Lower lobe of right lung (tissue), 2 donors: ENCODE data around the gene GIGYF2. TPM values are rescaled to one million over a fixed set of nuclear protein-coding genes. Genes with fewer than 3 reads are reported as not detected.

Experiments used
- ATAC-seq, 2 donors: fragments of 200-7000 bp; cut with Tn5 transposase; one replicate each; pipeline ENCODE4 v1.9.1; 2020 to 2022; ENCODE audit warnings: mild to moderate bottlenecking in 2 of 2, moderate library complexity in 2 of 2
- DNase-seq: peaks from one replicate; pipeline ENCODE4 v3.0.0-alpha.2; 2020
- H3K27ac ChIP-seq: fragments of 200-600 bp; one replicate; pipeline ENCODE4 v1.8.0; 2022
- H3K27me3 ChIP-seq: fragments of 200-600 bp; one replicate; pipeline ENCODE4 v1.8.0; 2022; ENCODE audit warnings: low read depth
- H3K36me3 ChIP-seq: fragments of 200-600 bp; one replicate; pipeline ENCODE4 v1.8.0; 2022; ENCODE audit warnings: mild to moderate bottlenecking
- H3K4me1 ChIP-seq: fragments of 200-600 bp; one replicate; pipeline ENCODE4 v1.8.0; 2022
- H3K4me3 ChIP-seq: fragments of 200-600 bp; one replicate; pipeline ENCODE4 v1.8.0; 2022; ENCODE audit warnings: mild to moderate bottlenecking
- H3K9me3 ChIP-seq: fragments of 200-600 bp; one replicate; pipeline ENCODE4 v1.8.0; 2022
- CTCF ChIP-seq: fragments of 200-600 bp; IDR thresholded peaks from one replicate; pipeline ENCODE4 v1.8.0; 2022; ENCODE audit warnings: antibody characterized with exemption, mild to moderate bottlenecking
- intact Hi-C: fragments of 100-400 bp; cut with DNase I; formaldehyde crosslinking; loops from one replicate; pipeline ENCODE4 v1.11.0; 2022
- total RNA-seq: library from RNA; stranded (reverse); fragmentation: NEBNext Ultra II Directional; extraction: Animal tissue kit (Norgen Biotek cat#: 25700); gene quantifications from one replicate; pipeline ENCODE4 v1.2.1, GENCODE V29; 2021
- donor health status: DM: no; HTN: yes; CAD: no; lungs with severe emphysema.

Gene GIGYF2
- total RNA-seq, 1 donor from 2014 or later = 67.6 TPM

GRCh38 chr2:232876161-232876977 lies 179.2 kb downstream of the GIGYF2 start:
- H3K36me3 ChIP-seq = no peaks in the 10 kb centered on the region
- no peak for TF ChIP-seq CTCF
- peaks cover 7% of the 10 kb centered on the region for H3K4me1 ChIP-seq
- peak; percentile 37 to 57 for ATAC-seq
- intact Hi-C loops = no loop called here
- H3K27ac ChIP-seq = no peak overlapping the region
- peak overlapping the region; percentile 46 for H3K4me3 ChIP-seq
- H3K27me3 ChIP-seq = peaks cover 27% of the 10 kb centered on the region
- no peaks in the 10 kb centered on the region for H3K9me3 ChIP-seq
- no peak for DNase-seq

GRCh38 chr2:232876978-232877441 lies 179.9 kb downstream of the GIGYF2 start:
- Histone ChIP-seq H3K27me3 (peaks cover 27% of the 10 kb centered on the region), H3K36me3 (no peaks in the 10 kb centered on the region), H3K4me3 (peak overlapping the region; percentile 46), H3K27ac (no peak overlapping the region), H3K9me3 (no peaks in the 10 kb centered on the region), H3K4me1 (peaks cover 7% of the 10 kb centered on the region)
- ATAC-seq = no peak
- TF ChIP-seq CTCF = no peak
- DNase-seq = peak; percentile 41
- intact Hi-C loops = no loop called here

DNA sequence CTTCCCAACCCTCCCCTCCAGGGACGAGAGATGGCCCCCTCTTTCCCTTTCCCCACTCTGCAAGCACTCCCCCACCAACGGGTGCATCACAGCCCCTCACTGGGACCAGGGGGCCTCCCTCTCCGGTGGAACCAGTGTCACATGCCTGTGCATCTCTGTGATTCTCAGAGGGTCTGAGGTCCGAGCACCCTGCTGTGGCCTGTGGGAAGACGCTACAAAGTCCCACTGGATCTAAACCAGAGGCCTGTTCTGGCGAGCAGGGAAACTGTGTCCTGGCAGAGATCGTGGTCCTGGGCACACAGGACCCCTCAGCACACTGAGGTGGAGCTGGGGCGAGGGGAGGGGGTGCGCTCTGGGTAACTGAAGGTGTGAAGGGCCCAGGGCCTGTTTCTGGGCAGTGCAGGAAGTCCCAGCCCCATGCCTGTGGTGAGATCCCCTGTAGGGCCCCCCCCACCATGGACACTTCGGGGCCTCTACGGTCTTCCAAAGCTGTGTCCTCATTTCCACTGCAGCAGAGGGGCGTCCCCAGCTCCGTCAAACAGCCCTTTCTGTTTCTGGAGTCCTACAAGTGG lies 180.9 kb downstream of the GIGYF2 start:
- Histone ChIP-seq H3K27me3 (peaks cover 27% of the 10 kb centered on the region), H3K36me3 (no peaks in the 10 kb centered on the region), H3K9me3 (no peaks in the 10 kb centered on the region), H3K4me3 (no peak overlapping the region), H3K4me1 (peaks cover 7% of the 10 kb centered on the region), H3K27ac (no peak overlapping the region)
- intact Hi-C loops = no loop called here
- DNase-seq (peak; percentile 20), ATAC-seq (no peak)
- TF ChIP-seq CTCF = no peak

- no peak overlapping the region for H3K27ac ChIP-seq
- H3K4me3 ChIP-seq = no peak overlapping the region
- ATAC-seq = no peak
- DNase-seq = peak; percentile 22
- no peaks in the 10 kb centered on the region for H3K9me3 ChIP-seq
- H3K4me1 ChIP-seq = peaks cover 7% of the 10 kb centered on the region
- H3K36me3 ChIP-seq = no peaks in the 10 kb centered on the region
- intact Hi-C loops = no loop called here
- no peak for TF ChIP-seq CTCF
- H3K27me3 ChIP-seq = peaks cover 27% of the 10 kb centered on the region
Measured at GRCh38 chr2:232878855-232879617, 181.9 kb downstream of the GIGYF2 start.

- Histone ChIP-seq H3K27me3 (peaks cover 26% of the 10 kb centered on the region), H3K4me1 (peaks cover 7% of the 10 kb centered on the region), H3K27ac (no peak overlapping the region), H3K36me3 (no peaks in the 10 kb centered on the region), H3K9me3 (no peaks in the 10 kb centered on the region), H3K4me3 (no peak overlapping the region)
- peak; percentile 33 for DNase-seq
- no peak for TF ChIP-seq CTCF
- intact Hi-C loops = no loop called here
- no peak for ATAC-seq
Measured at GRCh38 chr2:232879618-232880494, 182.7 kb downstream of the GIGYF2 start.
